Nephron (organoid): ENCODE measurements around the gene ALS2CL.

ENCODE experiments used
- H3K27ac Mint-ChIP-seq, 3 experiments: 2 replicates each; pipeline ENCODE4 v1.8.0; 2020; ENCODE audit warnings: mixed read lengths in 3 of 3, mild to moderate bottlenecking in 2 of 3, moderate library complexity in 1 of 3
- H3K27me3 Mint-ChIP-seq: 2 replicates; pipeline ENCODE4 v1.8.0; 2021; ENCODE audit warnings: low read depth, mild to moderate bottlenecking, moderate library complexity, mixed read lengths
- H3K36me3 Mint-ChIP-seq: 2 replicates; pipeline ENCODE4 v1.8.0; 2020; ENCODE audit warnings: low read depth, mixed read lengths
- H3K4me1 Mint-ChIP-seq: 2 replicates; pipeline ENCODE4 v1.8.0; 2020; ENCODE audit warnings: mixed read lengths
- H3K4me3 Mint-ChIP-seq, 3 experiments: 2 replicates each; pipeline ENCODE4 v1.8.0; 2020; ENCODE audit warnings: mild to moderate bottlenecking in 3 of 3, mixed read lengths in 3 of 3, moderate library complexity in 2 of 3
- H3K9me3 Mint-ChIP-seq: 2 replicates; pipeline ENCODE4 v1.8.0; 2020; ENCODE audit warnings: mixed read lengths
- TF ChIP-seq, protein P1 (sequence below), 3 experiments: fragments of 200-600 bp; sonication (generic); IDR thresholded peaks; one replicate each; pipeline ENCODE4 v1.5.0; 2021; ENCODE audit warnings: antibody characterized with exemption in 3 of 3; ENCODE audit not compliant: unreplicated experiment in 3 of 3

The ALS2CL gene

DNA sequence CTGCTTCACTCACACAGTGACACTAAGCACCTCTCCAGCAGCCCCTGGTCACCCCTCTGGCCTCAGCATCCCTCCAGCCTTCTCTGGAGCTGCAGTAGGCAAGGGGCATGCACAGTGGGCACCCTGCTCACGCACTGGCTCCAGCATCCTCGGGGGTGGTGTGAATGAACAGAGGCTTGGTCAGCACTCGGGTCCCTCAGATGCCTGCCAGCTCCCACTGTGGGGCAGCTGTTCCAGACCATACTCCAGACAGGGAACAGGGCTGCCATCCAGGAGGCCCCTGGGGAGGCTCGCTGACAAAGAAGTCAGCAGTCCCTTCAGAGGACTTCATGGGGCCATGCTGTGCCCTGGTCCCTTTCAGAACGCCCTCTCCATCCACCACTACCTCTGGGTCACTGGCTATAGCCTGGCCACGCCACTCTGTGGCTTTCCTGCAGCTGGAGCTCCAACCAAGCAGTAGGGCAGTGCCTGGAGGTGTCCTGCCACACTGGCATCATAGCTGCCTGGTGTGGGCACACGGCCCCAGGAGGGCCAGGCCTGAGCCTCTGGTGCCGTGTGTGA, 26.3 kb downstream of the ALS2CL start:
- peaks cover 38% of the 10 kb centered on the region for H3K27me3 Mint-ChIP-seq
- peaks cover 43% of the 10 kb centered on the region for H3K4me1 Mint-ChIP-seq
- TF ChIP-seq, protein P1, sequence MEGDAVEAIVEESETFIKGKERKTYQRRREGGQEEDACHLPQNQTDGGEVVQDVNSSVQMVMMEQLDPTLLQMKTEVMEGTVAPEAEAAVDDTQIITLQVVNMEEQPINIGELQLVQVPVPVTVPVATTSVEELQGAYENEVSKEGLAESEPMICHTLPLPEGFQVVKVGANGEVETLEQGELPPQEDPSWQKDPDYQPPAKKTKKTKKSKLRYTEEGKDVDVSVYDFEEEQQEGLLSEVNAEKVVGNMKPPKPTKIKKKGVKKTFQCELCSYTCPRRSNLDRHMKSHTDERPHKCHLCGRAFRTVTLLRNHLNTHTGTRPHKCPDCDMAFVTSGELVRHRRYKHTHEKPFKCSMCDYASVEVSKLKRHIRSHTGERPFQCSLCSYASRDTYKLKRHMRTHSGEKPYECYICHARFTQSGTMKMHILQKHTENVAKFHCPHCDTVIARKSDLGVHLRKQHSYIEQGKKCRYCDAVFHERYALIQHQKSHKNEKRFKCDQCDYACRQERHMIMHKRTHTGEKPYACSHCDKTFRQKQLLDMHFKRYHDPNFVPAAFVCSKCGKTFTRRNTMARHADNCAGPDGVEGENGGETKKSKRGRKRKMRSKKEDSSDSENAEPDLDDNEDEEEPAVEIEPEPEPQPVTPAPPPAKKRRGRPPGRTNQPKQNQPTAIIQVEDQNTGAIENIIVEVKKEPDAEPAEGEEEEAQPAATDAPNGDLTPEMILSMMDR (IDR thresholded peaks at IDR 0.05; ENCODE audit: unreplicated experiment in 3 of 3): no peak
- H3K9me3 Mint-ChIP-seq: no peaks in the 10 kb centered on the region
- no peak overlapping the region for H3K4me3 Mint-ChIP-seq
- H3K27ac Mint-ChIP-seq: peak overlapping the region in 1 of 3 experiments; percentile 54
- no peaks in the 10 kb centered on the region for H3K36me3 Mint-ChIP-seq

DNA sequence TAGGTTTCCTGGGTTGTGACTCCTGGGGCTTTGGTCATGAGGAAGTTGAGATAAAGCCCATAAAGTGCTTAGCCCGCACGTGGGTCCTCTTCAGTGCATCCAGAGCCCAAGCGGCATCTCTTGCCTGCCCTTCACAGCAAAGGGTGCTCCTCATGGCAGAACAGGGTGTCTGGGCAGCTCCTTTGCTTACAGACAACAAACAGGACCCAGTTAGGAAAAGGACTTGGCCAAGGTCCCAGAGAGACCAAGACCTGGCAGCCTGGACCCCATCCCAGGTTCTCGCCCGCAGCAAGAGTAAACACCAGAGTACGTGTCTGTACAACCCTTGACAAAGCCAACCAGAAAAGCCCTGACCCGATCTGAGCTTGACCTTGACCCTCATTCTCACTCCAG, 27.0 kb downstream of the ALS2CL start:
- Mint-ChIP-seq H3K27me3 (peaks cover 33% of the 10 kb centered on the region), H3K9me3 (no peaks in the 10 kb centered on the region), H3K36me3 (no peaks in the 10 kb centered on the region), H3K4me1 (peaks cover 50% of the 10 kb centered on the region), H3K4me3 (no peak overlapping the region), H3K27ac (peak overlapping the region in 2 of 3 experiments; percentile 54 to 57)
- TF ChIP-seq, protein P1 (IDR thresholded peaks at IDR 0.05; ENCODE audit: unreplicated experiment in 3 of 3): no peak

- Mint-ChIP-seq H3K27me3 (peaks cover 32% of the 10 kb centered on the region), H3K9me3 (no peaks in the 10 kb centered on the region), H3K4me3 (peak overlapping the region in 1 of 3 experiments; percentile 2), H3K36me3 (no peaks in the 10 kb centered on the region), H3K27ac (peak overlapping the region; percentile 38 to 57 (median 52)), H3K4me1 (peaks cover 55% of the 10 kb centered on the region)
- TF ChIP-seq, protein P1 (IDR thresholded peaks at IDR 0.05; ENCODE audit: unreplicated experiment in 3 of 3): no peak
These were observed 27.6 kb downstream of the ALS2CL start for GRCh38 chr3:46665763-46666452.

GRCh38 chr3:46664971-46665762, 28.3 kb downstream of the ALS2CL start:
- Mint-ChIP-seq H3K36me3 (no peaks in the 10 kb centered on the region), H3K27ac (peak overlapping the region in 2 of 3 experiments; percentile 31 to 57), H3K4me3 (peak overlapping the region in 2 of 3 experiments; percentile 27 to 41), H3K4me1 (peaks cover 59% of the 10 kb centered on the region), H3K27me3 (peaks cover 31% of the 10 kb centered on the region), H3K9me3 (no peaks in the 10 kb centered on the region)
- TF ChIP-seq, protein P1 (IDR thresholded peaks at IDR 0.05; ENCODE audit: unreplicated experiment in 3 of 3): no peak

DNA sequence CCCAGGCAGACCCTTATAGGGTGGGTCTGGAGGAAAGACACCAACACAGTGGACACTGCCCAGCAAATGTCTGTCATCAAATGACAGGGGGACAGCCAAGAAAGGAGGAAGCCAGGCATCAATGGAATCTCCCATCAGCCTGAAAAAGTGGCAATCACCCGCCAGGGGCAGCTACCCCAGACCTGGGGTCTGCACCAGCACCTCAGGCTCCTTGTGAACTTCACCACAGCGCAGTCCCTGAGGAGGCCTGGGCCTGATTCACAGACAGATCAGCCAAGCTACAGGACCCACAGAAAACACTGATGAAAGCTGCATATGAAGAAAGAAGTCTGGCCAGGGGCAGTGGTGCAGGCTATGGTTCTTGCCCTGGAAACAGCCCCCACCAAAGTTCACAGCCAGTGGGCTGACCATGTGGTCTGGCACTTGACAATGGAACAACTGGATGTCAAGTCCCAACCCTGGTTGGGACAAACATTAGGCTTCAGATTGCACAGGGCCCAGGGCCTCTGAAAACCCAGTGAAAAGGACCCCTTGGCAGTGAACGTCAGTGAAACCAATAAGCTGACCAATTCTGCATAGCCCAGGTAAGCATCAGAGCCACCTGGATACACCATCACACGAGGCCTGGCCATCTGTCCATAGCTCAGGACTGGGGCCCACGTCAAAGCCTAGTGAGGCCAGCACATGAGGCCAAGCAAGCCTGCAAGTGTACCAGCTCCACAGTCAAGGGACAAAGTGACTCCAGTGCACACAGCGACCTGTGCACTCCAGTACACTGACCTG, 29.1 kb downstream of the ALS2CL start:
- H3K4me3 Mint-ChIP-seq: no peak overlapping the region
- H3K4me1 Mint-ChIP-seq: peaks cover 67% of the 10 kb centered on the region

More for the DNA sequence above, 29.1 kb downstream of the ALS2CL start:
- TF ChIP-seq, protein P1 (IDR thresholded peaks at IDR 0.05; ENCODE audit: unreplicated experiment in 3 of 3): no peak
- no peaks in the 10 kb centered on the region for H3K9me3 Mint-ChIP-seq
- H3K36me3 Mint-ChIP-seq: no peaks in the 10 kb centered on the region
- peaks cover 38% of the 10 kb centered on the region for H3K27me3 Mint-ChIP-seq
- peak overlapping the region; percentile 73 to 91 (median 77) for H3K27ac Mint-ChIP-seq
